Suprapubic skin (tissue), 4 donors: ENCODE measurements around the gene ERN1.

Experiments
- POLR2A ChIP-seq, 2 donors: fragments of 450-650 bp; IDR thresholded peaks; one replicate each; pipeline ENCODE4 v1.6.1; 2017; ENCODE audit warnings: antibody characterized with exemption in 2 of 2, mild to moderate bottlenecking in 2 of 2, moderate library complexity in 2 of 2
- POLR2AphosphoS5 ChIP-seq, 3 donors: sonication (generic); formaldehyde crosslinking; IDR thresholded peaks; one replicate each; pipeline ENCODE4 v1.6.1; 2017; ENCODE audit warnings: antibody characterized with exemption in 3 of 3
- TF ChIP-seq, protein P1 (sequence below), 2 donors: fragments of 200-600 bp in 1 of 2; fragments of 450-650 bp in 1 of 2; sonication (generic) in 1 of 2; IDR thresholded peaks; one replicate each; pipeline ENCODE4 v1.5.1; 2016 to 2019; ENCODE audit warnings: antibody characterized with exemption in 2 of 2, mild to moderate bottlenecking in 1 of 2, moderate library complexity in 1 of 2

GRCh38 chr17:64126918-64127317 is 3.0 kb downstream of the ERN1 start:
- TF ChIP-seq, protein P1, sequence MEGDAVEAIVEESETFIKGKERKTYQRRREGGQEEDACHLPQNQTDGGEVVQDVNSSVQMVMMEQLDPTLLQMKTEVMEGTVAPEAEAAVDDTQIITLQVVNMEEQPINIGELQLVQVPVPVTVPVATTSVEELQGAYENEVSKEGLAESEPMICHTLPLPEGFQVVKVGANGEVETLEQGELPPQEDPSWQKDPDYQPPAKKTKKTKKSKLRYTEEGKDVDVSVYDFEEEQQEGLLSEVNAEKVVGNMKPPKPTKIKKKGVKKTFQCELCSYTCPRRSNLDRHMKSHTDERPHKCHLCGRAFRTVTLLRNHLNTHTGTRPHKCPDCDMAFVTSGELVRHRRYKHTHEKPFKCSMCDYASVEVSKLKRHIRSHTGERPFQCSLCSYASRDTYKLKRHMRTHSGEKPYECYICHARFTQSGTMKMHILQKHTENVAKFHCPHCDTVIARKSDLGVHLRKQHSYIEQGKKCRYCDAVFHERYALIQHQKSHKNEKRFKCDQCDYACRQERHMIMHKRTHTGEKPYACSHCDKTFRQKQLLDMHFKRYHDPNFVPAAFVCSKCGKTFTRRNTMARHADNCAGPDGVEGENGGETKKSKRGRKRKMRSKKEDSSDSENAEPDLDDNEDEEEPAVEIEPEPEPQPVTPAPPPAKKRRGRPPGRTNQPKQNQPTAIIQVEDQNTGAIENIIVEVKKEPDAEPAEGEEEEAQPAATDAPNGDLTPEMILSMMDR (IDR thresholded peaks at IDR 0.05), result no peak
- TF ChIP-seq POLR2AphosphoS5 (IDR thresholded peaks at IDR 0.05), result no peak
- no peak for TF ChIP-seq POLR2A (IDR thresholded peaks at IDR 0.05)
